Keratinocyte (primary cell): Measurements from ENCODE around the gene LUC7L3.

Experiments
- CTCF ChIP-seq, 3 experiments: IDR thresholded peaks in 1 of 3; conservative IDR thresholded peaks in 1 of 3; optimal IDR thresholded peaks in 1 of 3; 2 replicates in 2 of 3; 3 replicates in 1 of 3; pipeline versions ENCODE3 to v1.5.1; 2011; ENCODE audit warnings: low read length in 3 of 3, mild to moderate bottlenecking in 3 of 3, moderate library complexity in 2 of 3, control low read depth in 1 of 3, inconsistent platforms in 1 of 3; ENCODE audit not compliant: insufficient read depth in 2 of 3; ENCODE audit errors: extremely low read depth in 1 of 3
- EZH2 ChIP-seq: IDR thresholded peaks from one replicate; pipeline ENCODE4 v1.6.1; 2012; ENCODE audit warnings: inconsistent platforms, mild to moderate bottlenecking, low read length, moderate library complexity

GRCh38 chr17:50682938-50683337 lies 36.5 kb upstream of the LUC7L3 start:
- no peak for TF ChIP-seq CTCF (optimal IDR thresholded peaks at IDR 0.05 in 1 of 3, IDR thresholded peaks at IDR 0.05 in 1 of 3, conservative IDR thresholded peaks at IDR 0.05 in 1 of 3; ENCODE audit: extremely low read depth in 1 of 3, insufficient read depth in 2 of 3, low read length in 3 of 3)
- no peak for TF ChIP-seq EZH2
